ENCODE results near the gene FCGR3B.
"Not testable (repeated sequence)": the region's sequence is repeated elsewhere in the genome, so short reads cannot be mapped to it uniquely, and the experiment has no call there.

The FCGR3B gene

DNA sequence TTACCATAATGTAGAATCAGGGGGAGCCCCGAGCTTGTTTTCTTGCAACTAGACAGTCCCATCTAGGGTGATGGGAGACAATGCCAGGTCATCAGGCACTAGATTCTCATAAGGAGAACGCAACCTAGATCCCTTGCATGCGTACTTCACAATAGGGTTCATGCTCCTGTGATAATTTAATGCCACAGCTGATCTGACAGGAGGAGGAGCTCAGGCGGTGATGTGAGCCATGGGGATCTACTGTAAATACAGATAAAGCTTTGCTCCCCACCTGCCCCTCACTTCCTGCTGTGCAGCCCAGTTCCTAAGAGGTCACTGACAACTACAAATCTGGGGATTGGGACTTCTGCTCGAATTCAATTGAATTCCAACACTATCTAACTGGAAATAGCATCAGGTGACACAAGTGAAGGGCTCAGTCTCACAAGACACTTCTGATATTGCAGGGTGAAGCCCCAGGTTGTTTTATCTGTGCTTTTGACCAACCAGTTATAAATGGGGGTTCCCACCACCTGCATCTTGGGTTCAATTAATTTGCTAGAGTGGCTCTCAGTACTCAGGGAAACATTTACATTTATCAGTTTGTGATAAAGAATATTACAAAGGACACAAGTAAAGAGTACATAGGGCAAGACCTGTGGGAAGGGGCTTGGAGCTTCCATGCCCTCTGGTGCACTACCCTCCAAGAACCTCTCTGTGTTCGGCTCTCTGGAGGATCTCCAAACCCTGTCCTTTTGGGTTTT lies 7.4 kb upstream of the FCGR3B start:
- not testable (repeated sequence) for DNase-seq (ENCODE audit: low read depth)

DNA sequence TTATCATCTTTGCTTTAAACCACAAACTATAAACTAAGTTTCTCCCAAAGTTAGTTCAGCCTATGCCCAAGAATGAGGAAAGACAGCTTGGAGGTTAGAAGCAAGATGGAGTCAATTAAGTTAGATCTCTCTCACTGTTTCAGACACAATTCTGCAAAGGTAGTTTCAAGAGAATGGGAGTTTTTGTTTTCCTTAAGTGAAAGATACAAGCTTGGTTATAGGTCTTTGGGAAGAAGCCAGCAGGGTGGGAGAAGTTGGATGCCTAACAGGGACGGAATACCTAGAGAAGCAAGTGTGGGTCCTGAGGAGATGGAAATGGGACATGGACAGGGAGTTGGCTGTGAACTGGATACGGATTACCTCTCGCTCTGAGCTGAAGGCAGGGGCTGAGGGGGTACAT lies 6.0 kb upstream of the FCGR3B start:
- DNase-seq (ENCODE audit: low read depth): not testable (repeated sequence)

DNA sequence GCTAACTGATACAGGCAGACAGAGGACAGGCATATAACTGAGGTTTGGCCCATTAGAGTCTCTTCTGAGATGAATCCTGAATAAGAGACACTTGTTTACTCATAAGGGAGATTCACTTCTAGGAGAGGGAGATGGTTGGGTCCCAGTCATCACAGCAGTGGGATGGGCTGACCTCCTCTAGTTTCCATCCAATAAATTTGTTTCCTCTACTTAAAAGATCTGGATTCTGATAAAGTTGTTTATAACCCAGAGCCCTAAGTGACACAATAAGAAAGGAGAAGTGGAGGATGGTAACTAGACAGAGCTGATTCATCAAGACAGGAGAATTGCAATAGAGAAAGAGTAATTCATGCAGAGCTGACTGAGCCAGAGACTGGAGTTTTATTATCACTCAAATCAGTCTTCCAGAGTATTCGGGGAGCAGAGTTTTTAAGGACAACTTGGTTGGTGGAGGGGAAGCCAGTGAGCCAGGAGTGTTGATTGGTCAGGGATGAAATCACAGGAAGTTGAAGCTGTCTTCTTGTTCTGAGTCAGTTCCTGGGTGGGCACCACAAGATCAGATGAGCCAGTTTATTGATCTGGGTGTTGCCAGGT lies 5.3 kb upstream of the FCGR3B start:
- DNase-seq (ENCODE audit: low read depth): not testable (repeated sequence)

DNA sequence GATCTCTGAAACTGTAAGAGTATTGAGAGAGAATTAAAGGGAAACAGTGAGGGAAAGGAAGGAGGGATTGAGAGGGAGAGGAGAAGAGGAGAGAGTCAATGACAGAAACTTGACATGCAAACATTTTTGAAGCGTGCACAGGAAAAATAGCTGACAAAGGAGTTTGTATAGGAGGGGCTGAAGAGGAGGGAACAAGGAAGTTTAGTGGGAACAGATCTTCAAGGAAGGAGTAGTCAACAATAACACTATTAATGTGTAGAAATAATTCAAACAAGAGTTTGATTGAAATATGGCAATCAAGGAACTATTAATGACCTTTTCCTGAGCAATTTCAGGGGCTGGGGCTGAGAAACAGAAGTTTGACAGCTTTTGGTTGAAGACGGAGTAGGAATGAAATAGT lies 4.0 kb upstream of the FCGR3B start:
- DNase-seq (ENCODE audit: low read depth): not testable (repeated sequence)

DNA sequence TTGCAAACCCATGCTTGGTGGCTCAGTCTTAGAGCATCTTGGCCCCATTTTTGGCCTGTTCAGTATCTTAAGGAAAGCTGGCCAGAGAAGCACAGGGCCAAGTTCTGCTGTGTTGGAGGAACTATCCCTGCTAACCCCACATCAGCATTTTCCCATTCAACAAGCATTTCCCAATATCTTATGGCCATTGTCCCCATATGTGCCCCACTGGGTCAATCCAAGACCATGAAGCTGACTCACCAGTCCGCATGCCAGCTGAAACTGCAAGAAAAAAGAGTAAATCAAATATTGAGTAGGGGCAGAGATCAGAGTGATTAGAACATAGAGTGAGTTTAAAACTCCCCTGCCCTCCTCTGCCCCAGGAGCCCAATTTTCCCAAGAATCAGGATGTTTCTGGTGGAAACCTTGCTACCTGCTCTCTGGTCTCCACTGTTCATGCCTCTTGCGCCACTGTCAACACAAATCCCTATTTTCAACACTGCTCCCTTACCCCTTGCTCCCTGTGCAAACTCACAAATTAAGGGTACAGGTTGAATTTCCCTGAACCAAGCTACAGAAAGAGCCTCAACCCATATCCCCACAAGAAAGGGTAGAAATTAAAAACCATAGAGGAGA lies 741 bp downstream of the FCGR3B start:
- not testable (repeated sequence) for DNase-seq (ENCODE audit: low read depth)

DNA sequence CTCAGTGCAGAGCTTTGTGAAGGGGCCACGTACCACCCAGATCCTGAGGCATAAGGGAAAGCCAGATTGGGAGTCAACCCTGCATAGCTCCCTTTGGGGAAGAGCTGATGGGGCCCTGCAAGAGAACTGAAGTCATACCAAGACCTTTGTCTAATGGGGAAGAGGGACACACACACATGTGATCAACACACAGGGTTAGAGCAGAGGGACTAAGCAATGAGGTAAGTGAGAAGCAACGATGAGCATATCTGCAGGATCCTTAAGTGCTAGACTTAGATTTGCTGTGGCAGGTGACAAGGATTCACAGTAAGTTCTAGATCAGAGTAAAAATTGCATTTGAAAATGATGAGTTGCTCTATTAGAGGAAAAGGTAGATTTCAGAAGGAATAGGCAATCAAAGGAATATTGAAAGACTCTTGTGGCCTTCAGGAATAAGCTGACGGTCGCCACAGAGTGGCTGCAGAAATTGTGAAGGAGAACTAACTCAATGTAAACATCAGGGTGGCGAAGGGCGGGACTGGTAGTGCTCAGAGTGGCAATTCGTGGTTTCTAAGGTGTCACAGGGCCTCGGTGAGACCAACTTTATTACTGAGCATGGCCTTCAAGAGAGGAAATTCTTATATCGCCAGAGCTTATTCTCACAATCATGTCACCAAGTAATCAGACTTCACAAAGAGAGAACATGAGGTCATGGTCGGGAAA lies 4.4 kb downstream of the FCGR3B start:
- DNase-seq (ENCODE audit: low read depth): not testable (repeated sequence)

DNA sequence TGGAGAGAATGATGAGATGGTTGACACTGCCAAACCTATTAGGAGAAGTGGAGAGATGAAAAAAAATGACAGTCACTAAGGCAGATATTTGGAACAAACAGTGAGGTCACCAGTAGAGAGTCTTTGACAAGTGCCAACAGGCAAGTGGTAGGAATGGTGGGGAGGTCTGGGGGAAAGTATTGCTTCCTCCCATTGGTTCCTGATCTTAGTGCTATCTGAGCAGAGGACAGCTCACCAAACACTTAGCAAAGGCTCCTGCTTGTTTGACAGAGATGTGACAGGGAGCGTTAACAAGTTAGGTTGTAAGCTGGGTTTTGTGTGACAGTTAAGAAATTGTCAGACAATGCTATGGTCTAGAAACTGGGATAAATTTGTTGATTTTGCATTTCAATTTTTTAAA lies 6.4 kb downstream of the FCGR3B start:
- not testable (repeated sequence) for DNase-seq (ENCODE audit: low read depth)

DNA sequence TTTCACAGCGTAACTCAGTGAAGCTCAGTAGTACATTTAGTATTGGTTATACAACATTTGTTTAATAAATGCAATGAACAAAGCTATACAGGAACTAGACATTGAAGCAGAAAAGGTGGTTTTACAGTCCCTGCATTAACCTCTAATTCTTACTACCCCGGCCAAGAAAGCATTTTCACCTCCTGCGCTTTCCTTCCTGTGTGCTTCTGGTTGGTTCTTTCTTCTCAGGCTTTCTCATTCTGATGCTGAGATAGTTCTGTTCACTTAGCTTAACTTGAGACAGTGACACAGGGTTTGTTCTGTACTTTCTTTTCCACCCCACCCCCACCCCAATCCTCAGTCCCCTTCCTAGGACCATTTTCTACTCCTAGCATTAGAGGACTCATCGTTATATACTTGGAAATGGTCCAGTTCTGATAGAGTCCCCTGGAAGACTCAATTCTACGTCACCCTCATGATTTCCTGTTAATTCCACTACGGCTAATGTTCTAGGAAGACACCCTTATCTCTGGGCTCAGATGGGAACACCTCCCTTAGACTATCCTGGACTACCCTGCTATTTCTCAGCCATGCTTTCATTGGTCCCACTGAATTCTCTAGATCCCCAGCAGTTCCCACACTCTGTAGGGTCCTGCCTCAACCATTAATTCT lies 7.5 kb downstream of the FCGR3B start:
- not testable (repeated sequence) for DNase-seq (ENCODE audit: low read depth)

DNA sequence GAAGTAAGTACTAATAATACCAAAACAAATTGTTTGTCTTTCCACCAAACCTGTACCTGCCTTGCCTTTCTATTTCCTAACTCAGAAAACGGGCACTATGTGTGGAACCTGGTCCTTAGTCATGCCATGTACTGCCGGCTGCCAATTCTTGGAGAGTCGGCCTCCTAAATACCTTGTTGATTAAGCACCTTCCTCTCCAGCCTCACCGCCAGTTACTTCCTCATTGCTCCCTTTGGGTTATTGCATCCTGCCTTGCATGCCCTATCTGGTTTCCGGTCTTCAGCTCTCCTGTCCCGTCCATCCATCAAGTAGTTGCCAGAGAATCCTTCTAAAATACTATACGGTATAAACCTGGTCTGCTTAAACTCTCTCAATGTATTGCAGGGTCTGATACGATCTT lies 8.9 kb downstream of the FCGR3B start:
- not testable (repeated sequence) for DNase-seq (ENCODE audit: low read depth)

DNA sequence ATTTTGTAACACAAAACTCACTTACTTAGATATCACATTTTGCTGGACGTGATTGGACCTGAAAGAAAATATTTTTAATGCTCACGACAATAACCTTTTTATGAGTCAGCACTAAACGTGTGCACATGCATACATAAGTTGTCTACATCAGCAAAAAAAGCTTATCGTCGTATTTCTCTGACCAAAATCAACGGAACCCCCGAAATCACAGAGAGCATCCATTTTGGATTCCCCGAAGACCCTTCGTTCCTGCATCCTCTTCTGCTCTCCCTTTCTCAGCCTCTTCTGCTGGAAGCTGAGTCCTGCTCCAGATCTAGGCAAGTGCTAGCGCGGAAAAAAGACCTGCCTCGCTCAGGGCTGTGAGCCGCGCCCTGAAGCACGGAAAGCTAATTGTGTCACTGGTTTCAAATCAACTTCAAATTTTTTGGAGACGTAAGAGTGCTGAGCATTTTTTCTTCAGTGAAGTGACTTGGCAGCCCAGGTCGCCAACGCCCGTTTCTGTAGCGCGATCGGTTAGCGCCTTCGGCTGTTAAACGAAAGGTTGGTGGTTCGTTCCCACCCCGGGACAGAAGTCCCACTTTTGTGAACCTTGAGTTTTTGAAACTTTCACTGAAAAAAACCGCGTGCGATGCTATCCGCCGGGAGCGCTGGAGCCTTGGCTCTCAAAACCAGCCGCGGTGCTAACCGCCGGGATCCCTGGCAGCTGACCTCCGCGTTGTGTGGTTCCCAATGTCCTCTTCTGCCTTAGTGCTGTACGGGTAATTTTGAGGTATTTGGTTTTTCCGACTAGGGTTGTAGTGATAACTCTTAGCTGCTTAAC lies 9.6 kb downstream of the FCGR3B start:
- DNase-seq (ENCODE audit: low read depth): peak; percentile 48

DNA sequence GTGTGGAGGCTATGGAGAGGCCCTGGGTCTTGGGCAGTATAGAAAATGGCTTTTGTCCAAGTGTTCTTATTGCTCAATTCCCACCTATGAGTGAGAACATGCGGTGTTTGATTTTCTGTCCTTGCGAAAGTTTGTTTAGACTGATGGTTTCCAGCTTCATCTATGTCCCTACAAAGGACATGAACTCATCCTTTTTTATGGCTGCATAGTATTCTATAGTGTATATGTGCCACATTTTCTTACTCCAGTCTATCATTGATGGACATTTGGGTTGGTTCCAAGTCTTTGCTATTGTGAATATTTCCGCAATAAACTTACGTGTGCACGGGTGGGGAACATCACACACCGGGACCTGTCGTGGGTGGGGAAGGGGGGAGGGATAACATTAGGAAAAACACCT lies 10.6 kb downstream of the FCGR3B start:
- not testable (repeated sequence) for DNase-seq (ENCODE audit: low read depth)

DNA sequence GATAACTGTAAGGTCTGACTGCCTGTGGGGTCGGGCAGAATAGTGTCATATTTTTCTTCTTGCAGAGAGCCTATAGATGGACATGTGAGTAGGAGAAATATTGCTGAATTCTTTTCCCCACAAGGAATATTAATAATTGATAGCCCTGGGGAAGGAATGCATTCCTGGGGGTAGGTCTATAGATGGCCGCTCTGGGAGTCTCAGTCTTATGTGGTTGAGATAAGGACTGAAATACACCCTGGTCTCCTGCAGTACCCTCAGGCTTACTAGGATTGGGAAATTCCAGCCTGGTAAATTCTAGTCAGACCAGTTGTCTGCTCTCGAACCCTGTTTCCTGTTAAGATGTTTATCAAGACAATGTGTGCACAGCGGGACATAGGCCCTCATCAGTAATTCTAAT lies 12.5 kb downstream of the FCGR3B start:
- DNase-seq (ENCODE audit: low read depth): not testable (repeated sequence)

DNA sequence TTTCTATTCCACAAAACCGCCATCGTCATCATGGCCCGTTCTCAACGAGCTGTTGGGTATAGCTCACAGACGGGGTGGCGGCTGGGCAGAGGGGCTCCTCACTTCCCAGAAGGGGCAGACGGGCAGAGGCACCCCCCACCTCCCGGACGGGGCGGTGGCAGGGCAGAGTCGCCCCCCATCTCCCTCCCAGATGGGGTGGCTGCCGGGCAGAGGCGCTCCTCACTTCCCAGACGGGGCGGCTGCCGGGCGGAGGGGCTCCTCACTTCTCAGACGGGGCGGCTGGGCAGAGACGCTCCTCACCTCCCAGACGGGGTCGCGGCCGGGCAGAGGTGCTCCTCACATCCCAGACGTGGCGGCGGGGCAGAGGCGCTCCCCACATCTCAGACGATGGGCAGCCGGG lies 14.6 kb downstream of the FCGR3B start:
- not testable (repeated sequence) for DNase-seq (ENCODE audit: low read depth)

DNA sequence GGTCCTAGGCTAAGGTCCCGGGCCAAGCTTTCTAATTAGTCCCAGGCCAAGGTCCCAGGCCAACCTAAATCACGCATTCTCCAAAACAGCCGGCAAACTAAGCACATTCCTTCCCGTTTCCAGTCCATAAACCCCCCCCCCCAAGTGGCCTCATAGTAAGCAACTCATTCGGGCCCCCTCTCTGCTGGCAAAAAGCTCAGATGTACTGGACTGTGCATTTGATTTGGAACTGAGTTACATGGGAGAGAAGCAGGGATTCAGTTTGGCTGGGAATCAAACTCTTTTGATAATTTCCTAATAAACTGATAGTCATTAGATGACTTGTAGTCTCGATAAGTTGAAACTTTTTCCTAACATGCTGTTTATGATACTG lies 17.8 kb downstream of the FCGR3B start:
- not testable (repeated sequence) for DNase-seq (ENCODE audit: low read depth)

DNA sequence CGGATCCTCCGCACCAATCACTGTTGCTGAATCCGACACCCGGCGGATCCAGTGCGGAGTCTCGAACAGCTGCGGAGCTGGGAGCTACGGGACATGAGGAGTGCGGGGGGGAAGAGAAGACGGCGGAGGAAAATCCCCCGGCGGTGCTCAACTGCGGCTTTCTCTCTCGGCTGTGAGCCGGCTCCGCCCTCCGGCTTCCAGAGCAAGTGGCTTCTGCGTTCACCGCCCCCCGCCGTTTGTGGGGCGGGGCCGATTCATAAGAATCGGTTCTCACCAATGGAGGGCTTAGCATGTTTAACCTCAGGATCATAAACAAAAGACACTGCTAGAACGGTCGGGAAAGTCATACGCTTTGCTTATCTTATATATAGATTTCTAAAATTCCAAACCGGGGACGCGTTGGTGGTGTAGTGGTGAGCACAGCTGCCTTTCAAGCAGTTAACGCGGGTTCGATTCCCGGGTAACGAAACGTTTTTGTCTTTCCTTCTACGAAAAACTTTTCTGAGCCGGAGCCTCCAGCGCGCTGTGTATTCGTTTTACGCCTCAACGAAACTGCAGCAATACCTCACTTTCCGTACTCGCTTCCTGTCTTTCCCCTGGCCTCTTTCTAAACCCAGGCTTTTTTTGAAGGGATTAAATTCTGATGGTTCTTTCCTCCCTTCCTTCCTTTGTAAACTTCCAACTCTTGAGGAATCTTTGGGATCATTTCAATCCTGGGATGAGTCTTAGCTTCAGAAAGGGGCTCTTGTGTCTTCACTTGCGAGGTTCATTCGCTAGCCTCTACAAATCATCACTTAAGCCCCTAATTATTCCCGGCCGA lies 18.4 kb downstream of the FCGR3B start:
- DNase-seq (ENCODE audit: low read depth): peak; percentile 90

DNA sequence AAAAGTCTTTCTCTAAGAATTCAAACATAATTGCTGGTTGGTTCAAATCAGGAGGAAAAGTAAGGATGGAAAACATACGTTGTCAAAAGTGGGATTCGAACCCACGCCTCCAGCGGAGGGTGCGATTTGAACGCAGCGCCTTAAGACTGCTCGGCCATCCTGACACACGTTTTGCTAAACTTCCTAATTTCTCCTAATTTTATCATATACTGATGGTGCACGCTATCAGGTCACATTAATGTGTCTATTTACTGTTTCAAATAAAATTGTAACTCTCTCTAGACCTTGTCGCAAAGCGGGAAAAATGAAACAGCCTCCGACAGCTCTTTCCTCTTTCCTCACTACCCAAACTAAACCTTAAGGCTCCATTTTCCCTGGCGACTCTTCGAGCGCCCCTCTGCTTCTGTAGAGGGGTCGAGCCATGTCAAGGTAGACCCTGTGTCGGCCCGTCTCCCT lies 19.1 kb downstream of the FCGR3B start:
- not testable (repeated sequence) for DNase-seq (ENCODE audit: low read depth)

DNA sequence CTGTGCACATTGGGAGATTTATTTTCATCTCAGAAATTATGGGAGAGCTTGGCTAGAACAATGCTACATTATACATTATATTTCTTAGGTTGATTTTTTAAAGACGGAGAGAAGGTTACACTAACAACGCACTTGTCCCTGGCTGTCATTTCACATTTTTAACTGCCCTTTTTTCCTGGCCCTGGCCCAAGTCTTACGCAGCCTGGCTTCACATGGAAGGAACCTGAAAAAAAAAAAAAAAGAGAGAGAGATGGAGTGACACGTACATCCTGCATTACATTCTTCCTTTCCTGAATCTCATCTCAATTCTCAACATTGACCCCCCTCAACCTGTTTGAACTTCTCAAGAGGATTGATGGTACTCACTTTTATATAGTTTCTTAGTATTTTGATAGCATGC lies 20.8 kb downstream of the FCGR3B start:
- not testable (repeated sequence) for DNase-seq (ENCODE audit: low read depth)

DNA sequence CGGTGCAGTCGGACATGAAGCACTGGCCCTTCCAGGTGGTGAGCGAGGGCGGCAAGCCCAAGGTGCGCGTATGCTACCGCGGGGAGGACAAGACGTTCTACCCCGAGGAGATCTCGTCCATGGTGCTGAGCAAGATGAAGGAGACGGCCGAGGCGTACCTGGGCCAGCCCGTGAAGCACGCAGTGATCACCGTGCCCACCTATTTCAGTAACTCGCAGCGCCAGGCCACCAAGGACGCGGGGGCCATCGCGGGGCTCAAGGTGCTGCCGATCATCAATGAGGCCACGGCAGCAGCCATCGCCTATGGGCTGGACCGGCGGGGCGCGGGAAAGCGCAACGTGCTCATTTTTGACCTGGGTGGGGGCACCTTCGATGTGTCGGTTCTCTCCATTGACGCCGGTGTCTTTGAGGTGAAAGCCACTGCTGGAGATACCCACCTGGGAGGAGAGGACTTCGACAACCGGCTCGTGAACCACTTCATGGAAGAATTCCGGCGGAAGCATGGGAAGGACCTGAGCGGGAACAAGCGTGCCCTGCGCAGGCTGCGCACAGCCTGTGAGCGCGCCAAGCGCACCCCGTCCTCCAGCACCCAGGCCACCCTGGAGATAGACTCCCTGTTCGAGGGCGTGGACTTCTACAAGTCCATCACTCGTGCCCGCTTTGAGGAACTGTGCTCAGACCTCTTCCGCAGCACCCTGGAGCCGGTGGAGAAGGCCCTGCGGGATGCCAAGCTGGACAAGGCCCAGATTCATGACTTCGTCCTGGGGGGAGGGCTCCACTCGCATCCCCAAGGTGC lies 24.2 kb downstream of the FCGR3B start:
- not testable (repeated sequence) for DNase-seq (ENCODE audit: low read depth)

DNA sequence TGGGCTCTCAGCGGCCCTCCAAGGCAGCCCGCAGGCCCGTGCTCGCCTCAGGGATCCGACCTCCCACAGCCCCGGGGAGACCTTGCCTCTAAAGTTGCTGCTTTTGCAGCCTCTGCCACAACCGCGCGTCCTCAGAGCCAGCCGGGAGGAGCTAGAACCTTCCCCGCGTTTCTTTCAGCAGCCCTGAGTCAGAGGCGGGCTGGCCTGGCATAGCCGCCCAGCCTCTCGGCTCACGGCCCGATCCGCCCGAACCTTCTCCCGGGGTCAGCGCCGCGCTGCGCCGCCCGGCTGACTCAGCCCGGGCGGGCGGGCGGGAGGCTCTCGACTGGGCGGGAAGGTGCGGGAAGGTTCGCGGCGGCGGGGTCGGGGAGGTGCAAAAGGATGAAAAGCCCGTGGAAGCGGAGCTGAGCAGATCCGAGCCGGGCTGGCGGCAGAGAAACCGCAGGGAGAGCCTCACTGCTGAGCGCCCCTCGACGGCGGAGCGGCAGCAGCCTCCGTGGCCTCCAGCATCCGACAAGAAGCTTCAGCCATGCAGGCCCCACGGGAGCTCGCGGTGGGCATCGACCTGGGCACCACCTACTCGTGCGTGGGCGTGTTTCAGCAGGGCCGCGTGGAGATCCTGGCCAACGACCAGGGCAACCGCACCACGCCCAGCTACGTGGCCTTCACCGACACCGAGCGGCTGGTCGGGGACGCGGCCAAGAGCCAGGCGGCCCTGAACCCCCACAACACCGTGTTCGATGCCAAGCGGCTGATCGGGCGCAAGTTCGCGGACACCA lies 25.0 kb downstream of the FCGR3B start:
- not testable (repeated sequence) for DNase-seq (ENCODE audit: low read depth)
